HUDEP-2 (cell line): ENCODE measurements around the gene SYNC.
"Not testable (repeated sequence)": the region's sequence is repeated elsewhere in the genome, so short reads cannot be mapped to it uniquely, and the experiment has no call there.

ENCODE experiments used
- DNase-seq, 76 experiments: peaks; one replicate each; lab custom pipeline; 2025; ENCODE audit not compliant: unreplicated experiment in 76 of 76; lab: John Stamatoyannopoulos, UW

Gene SYNC

DNA sequence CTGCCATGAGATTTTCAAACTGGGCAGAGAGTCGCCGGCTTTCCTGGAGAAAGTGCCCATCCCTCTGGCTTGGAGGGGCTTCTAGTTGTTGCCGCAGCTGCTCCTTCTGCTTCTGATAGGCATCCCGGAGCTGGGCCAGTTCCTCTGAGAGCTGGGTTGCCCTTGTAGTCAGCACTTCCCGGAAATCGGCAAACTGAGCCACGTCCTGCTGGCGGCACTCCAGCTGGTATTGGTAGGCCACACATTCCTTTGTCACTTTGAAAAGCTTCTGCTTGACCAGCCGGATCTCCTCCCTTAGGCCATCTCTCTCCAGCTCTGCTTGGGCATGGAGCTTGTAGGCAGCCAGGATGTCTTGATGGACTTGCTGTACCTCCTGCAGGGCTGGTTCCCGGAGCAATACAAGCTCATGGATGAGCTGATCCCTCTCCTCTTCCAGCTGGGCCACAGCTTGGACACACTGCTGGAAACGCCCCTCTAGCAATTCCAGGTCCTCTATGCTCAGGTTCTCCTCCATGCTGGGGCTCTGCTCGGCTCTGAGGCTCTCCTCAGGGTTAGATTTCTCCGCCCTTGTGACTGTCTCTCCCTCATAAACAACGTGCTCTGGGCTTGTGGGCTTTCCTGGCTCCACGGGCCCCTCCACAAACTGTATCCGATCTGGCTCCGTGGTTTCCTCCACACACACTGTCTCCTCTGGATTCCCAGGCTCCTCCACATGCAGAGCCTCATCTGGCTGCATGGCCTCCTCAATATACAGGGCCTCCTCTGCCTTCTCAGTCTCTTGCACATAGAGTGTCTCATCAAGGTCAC, 7.3 kb downstream of the SYNC start:
- DNase-seq = peak in 49 of 76 experiments; percentile 4 to 68 (median 31)

DNA sequence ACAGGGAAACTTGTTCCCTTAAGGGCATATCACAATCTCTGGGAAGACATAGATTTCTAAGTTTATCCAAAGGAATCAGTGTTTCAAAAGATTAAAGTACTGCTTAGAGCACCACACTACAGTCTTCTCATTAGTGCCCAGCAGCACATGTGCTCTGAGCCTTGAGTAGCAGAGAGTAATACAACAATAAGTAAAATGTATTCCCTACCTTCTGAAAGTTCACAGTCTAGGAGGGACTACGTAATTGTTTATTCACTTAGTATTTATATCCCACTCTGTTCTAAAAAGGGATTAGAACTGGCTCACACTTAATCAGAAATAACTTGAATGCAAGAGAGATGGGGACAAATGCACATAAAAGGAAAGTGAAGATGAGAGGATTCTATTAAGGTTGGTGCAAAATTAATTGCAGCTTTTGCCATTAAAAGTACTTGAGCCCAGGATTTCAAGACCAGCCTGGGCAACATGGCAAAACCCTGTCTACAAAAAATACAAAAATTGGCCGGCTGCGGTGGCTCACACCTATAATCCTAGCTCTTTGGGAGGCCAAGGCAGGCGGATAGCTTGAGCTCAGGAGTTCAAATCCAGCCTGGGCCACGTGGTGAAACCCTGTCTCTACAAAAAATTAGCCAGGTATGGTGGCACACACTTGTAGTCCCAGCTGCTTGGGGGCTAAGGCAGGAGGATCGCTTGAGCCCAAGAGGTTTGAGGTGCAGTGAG, 9.0 kb downstream of the SYNC start:
- no peak for DNase-seq

DNA sequence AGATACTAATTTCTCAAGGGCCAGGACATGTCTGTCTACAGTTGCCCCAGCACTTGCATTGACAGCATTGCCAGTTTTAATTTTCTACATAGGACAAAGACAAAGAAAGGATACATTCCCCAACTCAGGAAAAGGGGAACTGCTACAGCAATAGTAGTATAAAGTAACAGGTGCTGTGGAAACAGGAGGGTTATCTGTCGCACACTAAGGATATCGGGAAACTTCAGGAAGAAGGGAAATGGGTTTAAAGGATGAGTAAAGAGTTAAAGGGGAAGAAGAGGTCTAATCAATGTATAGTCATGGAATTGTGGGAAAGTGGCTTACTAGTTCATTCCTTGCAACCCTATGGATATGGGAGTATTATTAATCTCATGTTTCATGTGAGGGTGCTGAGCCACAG, 16.2 kb downstream of the SYNC start:
- no peak for DNase-seq

DNA sequence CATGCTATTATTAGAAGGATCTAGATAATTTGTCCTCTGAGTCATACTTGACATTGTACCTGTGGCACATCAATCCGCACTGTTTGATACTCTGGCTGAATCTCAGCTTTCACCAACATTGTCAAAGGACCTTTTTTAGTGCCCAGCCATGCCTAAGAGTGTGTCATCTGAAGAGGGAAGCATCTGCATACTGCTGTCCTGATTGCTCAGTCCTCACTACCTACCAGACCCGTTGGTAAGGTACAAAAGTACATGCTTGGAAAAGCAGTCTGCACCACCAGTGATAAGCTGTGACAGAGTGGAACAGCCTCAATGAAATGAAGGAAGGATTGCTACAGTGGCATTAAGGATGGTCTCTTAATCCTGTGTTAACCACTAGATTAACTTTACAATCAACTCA, 17.1 kb downstream of the SYNC start:
- DNase-seq = no peak

DNA sequence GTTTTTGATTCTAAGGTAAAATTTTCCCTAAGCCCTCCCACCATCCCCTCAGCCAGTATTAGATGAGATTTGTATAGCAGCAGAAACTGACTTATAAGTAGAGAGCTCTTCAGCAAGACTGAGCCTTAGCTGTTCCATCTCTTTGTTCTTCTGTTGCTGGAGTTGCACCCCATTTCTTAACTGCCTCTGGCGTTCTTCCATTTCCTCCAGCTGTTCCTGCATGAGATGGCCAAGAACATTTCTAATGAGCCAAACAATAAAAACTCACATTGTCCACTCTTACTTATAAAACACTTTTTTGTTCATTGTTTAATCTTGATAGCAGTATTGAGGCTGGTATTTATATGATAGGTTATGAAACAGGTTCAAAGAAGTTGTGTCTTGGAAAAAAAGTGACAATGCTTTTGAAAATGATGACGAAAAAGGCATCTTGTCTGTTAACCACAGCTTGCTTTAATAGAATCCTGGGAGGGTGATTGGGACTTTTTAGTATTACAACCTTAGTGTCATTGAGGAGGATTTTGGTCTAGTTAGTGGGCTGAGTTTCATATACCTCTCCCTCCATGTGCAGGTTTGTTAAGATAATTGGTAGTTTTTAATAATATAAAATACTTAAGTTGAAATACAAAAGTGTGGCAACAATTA, 18.3 kb downstream of the SYNC start:
- DNase-seq = no peak

DNA sequence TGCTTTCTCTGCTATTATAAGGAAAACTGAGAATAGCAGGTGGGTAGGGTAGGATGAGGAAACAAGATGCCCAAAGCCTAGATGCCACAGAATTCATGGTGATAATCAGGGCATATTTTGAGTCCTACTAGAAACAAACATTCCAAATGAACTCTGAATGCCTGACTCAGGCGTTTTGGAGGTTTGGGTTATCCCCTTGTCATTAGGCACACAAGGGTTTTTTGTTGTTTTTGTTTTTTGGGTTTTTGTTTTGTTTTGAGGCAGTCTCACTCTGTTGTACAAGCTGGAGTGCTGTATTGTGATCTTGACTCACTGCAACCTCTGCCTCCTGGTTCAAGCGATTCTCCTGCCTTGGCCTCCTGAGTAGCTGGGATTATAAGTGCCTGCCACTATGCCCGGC, 19.2 kb downstream of the SYNC start:
- no peak for DNase-seq

DNA sequence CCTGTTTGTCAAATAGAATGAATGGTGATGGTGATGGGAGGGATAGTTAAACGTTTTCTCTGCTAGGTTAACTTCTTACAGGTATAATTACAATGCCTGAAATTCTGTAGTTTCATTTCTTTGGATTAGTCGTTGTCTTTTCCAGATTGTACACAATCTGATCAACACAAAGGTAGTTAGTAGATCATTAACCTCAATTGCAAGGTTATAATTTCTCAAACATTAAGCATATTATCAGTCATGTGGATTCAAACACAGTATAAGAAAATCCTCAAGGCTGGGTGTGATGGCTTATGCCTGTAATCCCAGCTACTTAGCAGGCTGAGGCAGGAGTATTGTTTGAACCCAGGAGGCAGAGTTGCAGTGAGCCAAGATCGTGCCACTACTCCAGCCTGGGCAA, 20.6 kb downstream of the SYNC start:
- no peak for DNase-seq

DNA sequence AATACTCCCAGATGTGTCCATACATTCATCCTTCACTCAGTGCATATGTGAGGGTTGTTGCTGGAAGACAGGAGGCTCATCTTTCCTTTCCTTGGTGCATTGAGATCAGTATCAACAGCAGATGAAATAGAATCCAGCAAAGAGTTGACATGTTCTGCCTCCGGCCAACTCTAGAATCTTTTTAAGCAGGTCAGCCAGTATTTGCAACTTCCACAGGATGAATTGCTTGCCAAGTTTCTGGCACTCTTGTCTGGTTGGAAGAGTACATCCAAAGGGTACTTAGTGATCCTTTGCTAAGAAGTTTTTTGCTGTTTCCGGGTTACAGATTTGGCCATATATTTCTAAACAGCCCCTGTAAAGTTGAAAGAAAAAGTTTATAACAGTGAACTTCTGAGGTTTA, 21.1 kb downstream of the SYNC start:
- DNase-seq = no peak

DNA sequence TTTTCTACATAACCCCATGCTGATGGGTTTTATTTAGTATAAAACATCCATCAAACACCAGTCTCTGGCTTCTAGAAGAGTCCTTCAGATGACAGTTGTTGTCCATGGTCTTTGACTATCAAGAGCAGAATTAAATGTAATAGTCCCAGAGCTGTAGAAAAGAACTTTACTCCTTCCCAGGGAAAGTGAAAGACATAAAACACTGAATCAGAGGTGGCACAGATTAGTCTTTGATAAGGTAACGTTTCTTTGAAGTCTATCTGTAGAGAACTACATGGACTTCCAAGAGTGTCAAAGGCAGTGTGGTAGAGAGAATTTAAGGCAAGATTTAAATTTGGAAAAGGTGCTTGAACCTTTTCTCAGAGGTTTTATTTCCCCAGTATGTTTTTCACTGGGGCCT, 21.9 kb downstream of the SYNC start:
- DNase-seq = no peak

DNA sequence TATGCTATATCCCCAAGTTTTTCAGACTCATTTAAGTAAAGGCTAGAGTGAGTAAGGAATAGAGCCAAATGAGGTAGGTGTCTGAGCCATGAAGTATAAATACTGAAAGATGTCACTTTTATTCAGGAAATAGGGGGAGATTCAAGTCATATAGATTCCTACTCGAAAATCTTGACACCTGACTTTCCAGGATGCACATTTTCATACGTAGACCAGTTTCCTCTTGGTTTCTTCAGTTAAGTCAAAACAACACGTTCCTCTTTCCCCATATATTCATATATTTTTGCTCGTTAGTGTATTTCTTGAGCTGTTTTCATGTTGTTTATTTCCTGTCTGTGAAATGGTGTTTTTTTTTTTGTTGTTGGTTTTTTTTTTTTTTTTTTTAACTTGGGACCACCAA, 22.6 kb downstream of the SYNC start:
- DNase-seq = not testable (repeated sequence)

DNA sequence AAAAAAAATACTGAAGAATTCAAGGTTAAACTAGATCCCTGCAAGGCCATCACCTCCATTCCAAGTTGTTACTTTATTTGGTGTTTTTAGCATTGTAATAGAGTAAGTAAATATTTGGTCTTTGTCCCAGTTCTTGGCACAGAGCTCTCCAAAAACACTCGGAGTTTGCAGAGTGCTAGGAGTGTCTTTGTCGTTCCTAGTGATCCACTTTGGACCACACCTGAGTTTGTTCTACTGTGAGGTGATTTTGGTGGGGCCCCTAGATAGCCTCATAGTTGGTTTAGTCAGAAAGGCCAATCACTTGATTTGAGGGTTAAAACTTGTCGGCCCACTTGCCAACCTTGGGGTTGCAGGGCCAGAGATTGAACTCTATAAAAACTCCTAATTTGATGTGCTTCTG, 25.6 kb downstream of the SYNC start:
- no peak for DNase-seq

DNA sequence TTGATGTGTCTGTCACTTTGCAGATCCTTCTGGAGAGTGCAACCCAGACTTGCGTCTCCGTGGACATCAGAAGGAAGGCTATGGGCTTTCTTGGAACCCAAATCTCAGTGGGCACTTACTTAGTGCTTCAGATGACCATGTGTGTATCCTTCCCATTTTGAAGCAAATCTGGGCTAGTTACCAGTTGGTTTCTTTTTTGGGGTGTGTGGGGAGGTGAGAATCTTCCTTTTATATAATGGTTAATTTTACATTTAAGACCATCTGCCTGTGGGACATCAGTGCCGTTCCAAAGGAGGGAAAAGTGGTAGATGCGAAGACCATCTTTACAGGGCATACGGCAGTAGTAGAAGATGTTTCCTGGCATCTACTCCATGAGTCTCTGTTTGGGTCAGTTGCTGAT, 33.9 kb downstream of the SYNC start:
- DNase-seq = not testable (repeated sequence)

DNA sequence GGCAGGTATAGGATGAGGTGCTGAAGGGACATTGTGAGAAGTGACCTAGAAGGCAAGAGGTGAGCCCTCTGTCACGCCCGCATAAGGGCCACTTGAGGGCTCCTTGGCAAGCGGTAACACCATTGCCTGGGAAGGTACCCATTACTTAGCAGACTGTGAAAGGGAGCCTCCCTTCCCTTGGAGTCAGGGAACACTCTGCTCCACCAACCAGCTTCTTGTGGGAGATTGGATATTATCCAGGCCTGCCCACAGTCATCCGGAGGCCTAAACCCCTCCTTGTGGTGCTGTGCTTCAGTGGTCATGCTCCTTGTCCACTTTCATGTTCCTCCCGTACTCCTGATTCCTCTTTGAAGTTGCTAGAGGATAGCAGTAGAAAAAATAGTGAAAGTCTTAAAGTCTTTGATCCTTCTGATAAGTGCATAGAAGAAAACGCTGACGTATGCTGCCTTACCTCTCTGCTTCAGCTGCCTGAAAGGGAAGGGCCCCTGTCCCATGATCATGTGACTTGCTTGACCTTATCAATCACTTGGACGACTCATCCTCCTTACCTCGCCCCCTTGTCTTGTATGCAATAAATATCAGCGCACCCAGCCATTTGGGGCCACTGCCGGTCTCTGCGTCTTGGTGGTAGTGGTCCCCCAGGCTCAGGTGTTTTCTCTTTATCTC, 35.5 kb downstream of the SYNC start:
- peak in 4 of 76 experiments; percentile 5 to 29 (median 10) for DNase-seq

DNA sequence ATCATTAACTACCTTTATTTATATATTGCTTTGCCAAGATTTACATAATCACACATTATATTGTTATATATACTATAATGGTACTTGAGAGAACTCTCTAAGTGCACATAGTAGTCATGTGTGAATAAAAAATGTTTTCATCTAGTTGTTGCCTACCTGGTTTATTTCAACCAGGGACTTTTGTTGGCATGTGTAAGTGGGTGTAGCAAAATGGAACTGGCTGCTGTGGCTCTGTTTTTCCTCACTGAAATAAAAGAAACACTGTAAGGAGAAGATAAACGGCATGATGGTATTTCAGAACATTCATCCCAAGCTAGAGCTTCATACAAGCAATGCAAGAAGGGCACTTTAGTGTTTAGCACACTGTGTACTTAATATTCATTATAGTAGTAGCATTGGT, 36.7 kb downstream of the SYNC start:
- no peak for DNase-seq

DNA sequence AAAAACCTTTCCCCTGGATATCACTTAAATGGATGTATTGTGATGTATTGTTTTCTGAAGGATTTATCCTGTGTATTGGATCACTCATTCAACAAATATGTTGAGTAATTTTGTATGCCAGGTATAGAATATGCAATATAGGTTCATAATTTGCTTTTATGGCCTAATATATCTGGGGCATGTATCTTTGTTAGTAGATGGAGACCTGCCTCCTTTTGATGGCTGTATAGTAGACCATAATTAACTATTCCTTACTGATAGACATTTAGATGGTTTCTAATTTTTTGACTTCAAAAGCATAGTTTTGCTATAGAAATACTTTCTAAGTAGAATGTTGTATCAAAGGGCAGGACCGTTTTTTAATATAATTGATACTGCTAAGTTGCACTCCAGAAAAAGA, 43.0 kb downstream of the SYNC start:
- DNase-seq = no peak

DNA sequence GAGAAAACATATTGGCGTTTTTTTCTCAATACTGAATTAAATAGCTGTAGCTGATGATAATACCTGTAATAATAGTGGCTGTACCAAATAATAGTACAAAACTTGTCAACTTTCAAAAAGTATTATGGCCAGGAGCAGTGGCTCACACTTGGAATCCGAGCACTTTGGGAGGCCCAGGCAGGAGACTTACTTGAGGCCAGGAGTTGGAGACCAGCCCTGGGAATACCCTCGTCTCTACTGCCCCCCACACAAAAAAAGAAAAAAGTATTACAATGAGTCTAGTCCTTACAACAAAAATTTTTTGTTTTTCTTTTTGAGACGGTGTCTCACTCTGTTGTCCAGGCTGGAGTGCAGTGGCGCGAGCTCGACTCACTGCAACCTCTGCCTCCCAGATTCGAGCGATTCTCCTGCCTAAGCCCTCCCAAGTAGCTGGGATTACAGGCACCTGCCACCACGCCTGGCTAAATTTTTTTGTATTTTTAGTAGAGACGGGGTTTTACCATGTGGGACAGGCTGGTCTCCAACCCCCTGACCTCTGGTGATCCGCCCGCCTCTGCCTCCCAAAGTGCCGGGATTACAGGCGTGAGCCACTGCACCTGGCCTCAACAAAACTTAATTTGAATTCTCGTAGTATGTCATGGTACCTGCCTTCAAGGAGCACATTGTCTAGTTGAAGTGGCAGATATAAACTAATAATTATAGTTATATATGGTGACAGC, 50.2 kb downstream of the SYNC start:
- DNase-seq = no peak

DNA sequence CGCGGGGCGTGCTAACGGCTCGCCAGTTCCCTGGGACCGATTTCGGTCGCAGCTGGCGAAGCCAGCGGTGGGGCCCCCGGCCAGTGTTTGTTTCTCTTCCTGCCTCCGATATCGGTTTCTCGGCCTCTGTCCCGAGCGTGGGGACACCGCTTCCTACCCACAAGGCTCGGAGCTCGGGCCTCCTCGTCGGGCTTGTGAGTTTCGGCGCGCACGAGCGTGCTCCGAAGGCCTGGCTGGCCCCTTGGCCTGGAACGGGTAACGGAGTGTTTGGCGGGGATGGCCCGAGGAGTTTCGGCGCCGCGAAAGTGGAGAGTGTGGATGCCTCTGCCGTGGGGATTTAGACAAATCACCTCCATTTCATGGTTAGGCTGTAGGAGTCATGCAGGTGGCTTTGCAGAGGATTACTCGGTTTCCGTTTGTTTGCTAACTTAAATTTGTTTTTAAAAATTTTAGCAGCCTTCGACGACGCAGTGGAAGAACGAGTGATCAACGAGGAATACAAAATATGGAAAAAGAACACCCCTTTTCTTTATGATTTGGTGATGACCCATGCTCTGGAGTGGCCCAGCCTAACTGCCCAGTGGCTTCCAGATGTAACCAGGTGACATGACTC, 51.0 kb downstream of the SYNC start:
- peak in 21 of 76 experiments; percentile 15 to 68 (median 44) for DNase-seq

DNA sequence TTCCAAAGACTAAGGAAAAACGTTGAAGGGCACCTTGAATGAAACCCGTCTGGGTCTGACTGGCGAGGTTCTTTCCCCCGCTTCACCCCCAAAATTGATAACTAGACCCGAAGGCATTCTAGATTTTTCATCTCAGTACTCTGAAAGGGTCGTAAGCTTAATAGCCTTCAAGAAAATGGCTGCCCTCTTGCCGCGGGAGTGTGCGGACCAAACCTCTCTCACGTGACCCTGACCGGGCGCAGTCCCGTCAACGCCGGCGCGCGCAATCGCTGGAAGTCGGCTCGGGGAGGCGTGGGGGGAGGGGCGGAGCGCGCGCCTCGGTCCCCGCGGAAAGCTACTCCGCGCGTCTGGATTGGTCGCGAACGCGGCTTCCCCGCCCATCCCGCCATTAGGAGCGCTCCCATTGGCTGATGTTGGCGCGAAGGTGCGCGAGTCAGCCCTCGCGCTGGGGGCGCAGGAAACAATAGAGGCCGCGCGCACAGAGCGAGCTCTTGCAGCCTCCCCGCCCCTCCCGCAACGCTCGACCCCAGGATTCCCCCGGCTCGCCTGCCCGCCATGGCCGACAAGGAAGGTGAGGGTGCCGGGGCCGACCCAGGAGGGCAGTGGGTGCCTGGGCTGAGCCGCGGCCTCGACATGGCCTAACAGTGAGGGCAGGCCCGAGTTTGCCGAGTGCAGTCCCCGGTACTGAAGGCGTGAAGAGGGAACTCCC, 51.7 kb downstream of the SYNC start, which contains the start of gene RBBP4:
Gene RBBP4, plus strand, starts transcription at position 457 of the 709 bp plus-strand sequence. Its CDS starts 99 bp downstream, at position 556.
- peak; percentile 46 to 99 (median 96) for DNase-seq

DNA sequence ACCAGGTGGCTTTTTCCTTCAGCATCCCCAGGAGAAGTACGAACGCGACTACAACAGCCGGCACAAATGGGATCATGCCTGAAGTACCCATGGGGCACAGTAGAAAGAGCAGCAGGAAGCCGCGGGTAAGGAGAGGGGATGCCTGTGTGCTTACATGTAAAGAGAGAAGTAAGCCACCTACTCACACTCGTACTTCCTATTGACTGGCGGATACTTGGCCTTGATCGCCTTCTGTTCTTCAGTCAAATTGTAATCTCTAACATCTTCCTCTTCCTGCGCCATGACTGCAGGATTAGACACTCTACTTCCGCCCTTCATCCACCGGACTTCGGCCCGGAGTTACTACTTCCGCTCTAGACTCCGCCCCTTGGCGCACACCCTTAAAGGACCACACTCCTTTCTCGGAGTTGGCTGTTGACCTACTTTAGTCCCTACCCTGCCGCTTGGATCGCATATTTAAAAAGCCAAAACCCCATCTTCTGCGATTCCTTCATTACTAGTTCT, 52.3 kb downstream of the SYNC start, which contains the start of gene ZBTB8OS:
Gene ZBTB8OS, minus strand, starts transcription at position 303 of the 504 bp plus-strand sequence. Its CDS starts 21 bp downstream, at position 282.
- DNase-seq = peak; percentile 10 to 92 (median 82)
